Activated CD4-positive, alpha-beta memory T cell treated with anti-CD3 and anti-CD28 coated beads, Interleukin-2, amount 10 ng/mL, durations not matched to agents 7 days and 5 days (primary cell): ENCODE data around the gene NFAT5. TPM values are rescaled to one million over a fixed set of nuclear protein-coding genes. Genes with fewer than 3 reads are reported as not detected.
"Not testable (repeated sequence)": the region's sequence is repeated elsewhere in the genome, so short reads cannot be mapped to it uniquely, and the experiment has no call there.

Source experiments
- CTCF ChIA-PET: fragments of 350-600 bp; sonication (Branson Sonifier 250); formaldehyde crosslinking; loops from one replicate; lab custom pipeline; 2021; ENCODE audit warnings: antibody characterized with exemption, inconsistent platforms; lab: Charles Lee
- POLR2A ChIA-PET: fragments of 350-600 bp; sonication (Branson Sonifier 250); formaldehyde crosslinking; loops from one replicate; lab custom pipeline; 2021; ENCODE audit warnings: antibody characterized with exemption; lab: Charles Lee
- DNase-seq: peaks from one replicate; pipeline ENCODE4 v3.0.0-alpha.2; 2020
- H3K27ac Mint-ChIP-seq: one replicate; pipeline ENCODE4 v1.8.0; 2021; ENCODE audit warnings: mild to moderate bottlenecking, mixed read lengths
- H3K27me3 Mint-ChIP-seq: one replicate; pipeline ENCODE4 v1.8.0; 2021; ENCODE audit warnings: mixed read lengths
- H3K36me3 Mint-ChIP-seq: one replicate; pipeline ENCODE4 v1.8.0; 2021; ENCODE audit warnings: low read depth, mixed read lengths
- H3K4me1 Mint-ChIP-seq: one replicate; pipeline ENCODE4 v1.8.0; 2021; ENCODE audit warnings: mixed read lengths
- H3K4me3 Mint-ChIP-seq: one replicate; pipeline ENCODE4 v1.8.0; 2021; ENCODE audit warnings: mild to moderate bottlenecking, mixed read lengths
- H3K9me3 Mint-ChIP-seq: one replicate; pipeline ENCODE4 v1.8.0; 2021; ENCODE audit warnings: mixed read lengths
- total RNA-seq, 2 experiments: library from RNA; stranded (reverse); gene quantifications; one replicate each; pipeline ENCODE4 v1.2.3, GENCODE V29; 2021

The NFAT5 gene
- total RNA-seq, 2 experiments from 2014 or later: 19.7 to 21.3 TPM

GRCh38 chr16:69535123-69536050, 30.4 kb upstream of the NFAT5 start:
- CTCF ChIA-PET: no interaction called here
- no peaks in the 10 kb centered on the region for H3K9me3 Mint-ChIP-seq
- POLR2A ChIA-PET: no interaction called here

GRCh38 chr16:69537706-69538080, 28.1 kb upstream of the NFAT5 start:
- Mint-ChIP-seq H3K4me3 (no peak overlapping the region), H3K27me3 (peaks cover 3% of the 10 kb centered on the region), H3K4me1 (peaks cover 2% of the 10 kb centered on the region), H3K9me3 (no peaks in the 10 kb centered on the region), H3K27ac (no peak overlapping the region), H3K36me3 (no peaks in the 10 kb centered on the region)
- CTCF ChIA-PET: no interaction called here
- POLR2A ChIA-PET: no interaction called here
- DNase-seq: no peak

More at GRCh38 chr16:69535123-69536050, 30.4 kb upstream of the NFAT5 start:
- Mint-ChIP-seq H3K36me3 (no peaks in the 10 kb centered on the region), H3K27ac (no peak overlapping the region), H3K4me1 (peaks cover 12% of the 10 kb centered on the region), H3K4me3 (no peak overlapping the region), H3K27me3 (peaks cover 1% of the 10 kb centered on the region)
- DNase-seq: no peak

- Mint-ChIP-seq H3K36me3 (no peaks in the 10 kb centered on the region), H3K27me3 (peaks cover 3% of the 10 kb centered on the region), H3K27ac (no peak overlapping the region), H3K4me3 (no peak overlapping the region), H3K9me3 (no peaks in the 10 kb centered on the region), H3K4me1 (peaks cover 2% of the 10 kb centered on the region)
- CTCF ChIA-PET: no interaction called here
- POLR2A ChIA-PET: interaction anchor here (1.1 kb wide), 1 partner anchor 133 kb away, joined by 3 read pairs; no protein-coding TSS in a partner anchor
- DNase-seq: no peak
These were observed 27.0 kb upstream of the NFAT5 start for GRCh38 chr16:69538808-69539207.

- Mint-ChIP-seq H3K4me1 (no peaks in the 10 kb centered on the region), H3K27ac (no peak overlapping the region), H3K36me3 (no peaks in the 10 kb centered on the region), H3K4me3 (no peak overlapping the region), H3K9me3 (no peaks in the 10 kb centered on the region), H3K27me3 (peaks cover 2% of the 10 kb centered on the region)
- DNase-seq: no peak
- ChIA-PET CTCF (no interaction called here), POLR2A (interaction anchor here (0.8 to 1.2 kb wide), 2 partner anchors 40 to 99 kb away, joined by 3 to 5 read pairs; no protein-coding TSS in a partner anchor)
These were observed 22.8 kb upstream of the NFAT5 start for GRCh38 chr16:69542974-69543373.

GRCh38 chr16:69544088-69544487, 21.7 kb upstream of the NFAT5 start:
- Mint-ChIP-seq H3K27me3 (peaks cover 4% of the 10 kb centered on the region), H3K36me3 (no peaks in the 10 kb centered on the region), H3K27ac (no peak overlapping the region), H3K4me3 (no peak overlapping the region), H3K9me3 (no peaks in the 10 kb centered on the region), H3K4me1 (no peaks in the 10 kb centered on the region)
- ChIA-PET POLR2A (no interaction called here), CTCF (no interaction called here)
- no peak for DNase-seq

- DNase-seq, POLR2A ChIA-PET, H3K4me1 Mint-ChIP-seq, H3K4me3 Mint-ChIP-seq, H3K9me3 Mint-ChIP-seq, H3K27ac Mint-ChIP-seq, H3K27me3 Mint-ChIP-seq, H3K36me3 Mint-ChIP-seq, CTCF ChIA-PET: not testable (repeated sequence)
These were observed 19.1 kb upstream of the NFAT5 start for GRCh38 chr16:69546663-69547062.

GRCh38 chr16:69553332-69553731, 12.4 kb upstream of the NFAT5 start:
- CTCF ChIA-PET: no interaction called here

GRCh38 chr16:69554495-69554894, 11.3 kb upstream of the NFAT5 start:
- CTCF ChIA-PET: no interaction called here
- DNase-seq: no peak
- Mint-ChIP-seq H3K4me3 (no peak overlapping the region), H3K27ac (no peak overlapping the region), H3K36me3 (no peaks in the 10 kb centered on the region), H3K9me3 (no peaks in the 10 kb centered on the region), H3K4me1 (peaks cover 19% of the 10 kb centered on the region), H3K27me3 (no peaks in the 10 kb centered on the region)
- POLR2A ChIA-PET: no interaction called here

More at GRCh38 chr16:69553332-69553731, 12.4 kb upstream of the NFAT5 start:
- Mint-ChIP-seq H3K9me3 (no peaks in the 10 kb centered on the region), H3K4me1 (peaks cover 19% of the 10 kb centered on the region), H3K27ac (no peak overlapping the region), H3K27me3 (peaks cover 2% of the 10 kb centered on the region), H3K4me3 (no peak overlapping the region), H3K36me3 (no peaks in the 10 kb centered on the region)
- no peak for DNase-seq
- POLR2A ChIA-PET: interaction anchor here (0.7 kb wide), 1 partner anchor 11 kb away, joined by 4 read pairs; no protein-coding TSS in a partner anchor

GRCh38 chr16:69555437-69555836, 10.3 kb upstream of the NFAT5 start:
- H3K4me3 Mint-ChIP-seq: no peak overlapping the region
- peaks cover 19% of the 10 kb centered on the region for H3K4me1 Mint-ChIP-seq
- H3K9me3 Mint-ChIP-seq: no peaks in the 10 kb centered on the region
- H3K36me3 Mint-ChIP-seq: no peaks in the 10 kb centered on the region
- CTCF ChIA-PET: no interaction called here
- DNase-seq: no peak
- POLR2A ChIA-PET: interaction anchor here (1.0 kb wide), 1 partner anchor 11 kb away, joined by 3 read pairs; no protein-coding TSS in a partner anchor
- no peak overlapping the region for H3K27ac Mint-ChIP-seq
- no peaks in the 10 kb centered on the region for H3K27me3 Mint-ChIP-seq

GRCh38 chr16:69555867-69556266, 9.9 kb upstream of the NFAT5 start:
- no peak for DNase-seq
- Mint-ChIP-seq H3K9me3 (no peaks in the 10 kb centered on the region), H3K36me3 (no peaks in the 10 kb centered on the region), H3K27ac (no peak overlapping the region), H3K27me3 (no peaks in the 10 kb centered on the region), H3K4me3 (no peak overlapping the region), H3K4me1 (peaks cover 19% of the 10 kb centered on the region)
- POLR2A ChIA-PET: interaction anchor here (1.0 kb wide), 1 partner anchor 11 kb away, joined by 3 read pairs; no protein-coding TSS in a partner anchor
- CTCF ChIA-PET: interaction anchor here (0.6 kb wide), 1 partner anchor 160 kb away, joined by 4 read pairs; no protein-coding TSS in a partner anchor

GRCh38 chr16:69559164-69559563, 6.6 kb upstream of the NFAT5 start:
- POLR2A ChIA-PET: interaction anchor here (0.7 to 1.3 kb wide), 3 partner anchors 9 to 289 kb away, joined by 3 to 6 read pairs (median 4); no protein-coding TSS in a partner anchor
- H3K4me1 Mint-ChIP-seq: peaks cover 33% of the 10 kb centered on the region

GRCh38 chr16:69561367-69561766, 4.4 kb upstream of the NFAT5 start:
- CTCF ChIA-PET, DNase-seq, H3K27me3 Mint-ChIP-seq, H3K27ac Mint-ChIP-seq, POLR2A ChIA-PET, H3K36me3 Mint-ChIP-seq, H3K9me3 Mint-ChIP-seq, H3K4me3 Mint-ChIP-seq: not testable (repeated sequence)
- peaks cover 20% of the 10 kb centered on the region for H3K4me1 Mint-ChIP-seq

More at GRCh38 chr16:69559164-69559563, 6.6 kb upstream of the NFAT5 start:
- Mint-ChIP-seq H3K27ac (no peak overlapping the region), H3K27me3 (no peaks in the 10 kb centered on the region), H3K4me3 (no peak overlapping the region), H3K9me3 (no peaks in the 10 kb centered on the region), H3K36me3 (no peaks in the 10 kb centered on the region)
- CTCF ChIA-PET: no interaction called here
- DNase-seq: no peak

GRCh38 chr16:69561901-69562300, 3.9 kb upstream of the NFAT5 start:
- Mint-ChIP-seq H3K27ac (no peak overlapping the region), H3K36me3 (peaks cover 5% of the 10 kb centered on the region), H3K9me3 (no peaks in the 10 kb centered on the region), H3K27me3 (no peaks in the 10 kb centered on the region), H3K4me3 (no peak overlapping the region), H3K4me1 (peaks cover 19% of the 10 kb centered on the region)
- POLR2A ChIA-PET: no interaction called here
- no peak for DNase-seq
- CTCF ChIA-PET: no interaction called here
